ENCODE results near the gene BCL2.

DNA sequence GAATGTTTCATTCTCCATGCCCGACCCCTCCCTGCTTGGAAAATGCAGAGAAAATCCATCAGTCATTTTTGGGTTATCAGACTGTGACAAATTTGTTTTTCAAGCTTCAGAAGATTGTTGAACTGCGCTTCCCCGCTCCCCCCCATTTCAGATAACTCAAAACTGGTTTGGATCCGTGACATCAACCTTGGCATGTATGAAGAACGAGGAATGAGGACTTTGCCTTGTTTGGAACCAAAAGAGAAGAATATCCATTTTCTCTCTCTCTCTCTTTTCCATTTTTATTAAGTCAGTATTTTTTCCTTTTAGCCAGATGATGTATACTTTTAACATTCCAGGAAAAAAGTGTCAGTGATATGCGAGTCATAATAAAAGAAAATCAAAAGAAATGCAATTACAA is 171.6 kb downstream of the BCL2 start:
- TF ChIP-seq POLR2A (IDR thresholded peaks at IDR 0.05) (no peak), EP300 (IDR thresholded peaks at IDR 0.05) (no peak), POLR2AphosphoS5 (IDR thresholded peaks at IDR 0.05) (no peak)
- TF ChIP-seq, protein P1, sequence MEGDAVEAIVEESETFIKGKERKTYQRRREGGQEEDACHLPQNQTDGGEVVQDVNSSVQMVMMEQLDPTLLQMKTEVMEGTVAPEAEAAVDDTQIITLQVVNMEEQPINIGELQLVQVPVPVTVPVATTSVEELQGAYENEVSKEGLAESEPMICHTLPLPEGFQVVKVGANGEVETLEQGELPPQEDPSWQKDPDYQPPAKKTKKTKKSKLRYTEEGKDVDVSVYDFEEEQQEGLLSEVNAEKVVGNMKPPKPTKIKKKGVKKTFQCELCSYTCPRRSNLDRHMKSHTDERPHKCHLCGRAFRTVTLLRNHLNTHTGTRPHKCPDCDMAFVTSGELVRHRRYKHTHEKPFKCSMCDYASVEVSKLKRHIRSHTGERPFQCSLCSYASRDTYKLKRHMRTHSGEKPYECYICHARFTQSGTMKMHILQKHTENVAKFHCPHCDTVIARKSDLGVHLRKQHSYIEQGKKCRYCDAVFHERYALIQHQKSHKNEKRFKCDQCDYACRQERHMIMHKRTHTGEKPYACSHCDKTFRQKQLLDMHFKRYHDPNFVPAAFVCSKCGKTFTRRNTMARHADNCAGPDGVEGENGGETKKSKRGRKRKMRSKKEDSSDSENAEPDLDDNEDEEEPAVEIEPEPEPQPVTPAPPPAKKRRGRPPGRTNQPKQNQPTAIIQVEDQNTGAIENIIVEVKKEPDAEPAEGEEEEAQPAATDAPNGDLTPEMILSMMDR (IDR thresholded peaks at IDR 0.05), result no peak

Data from sigmoid colon (tissue), 4 donors.